H4 (cell line): ENCODE measurements around the gene CCNL1. TPM values are rescaled to one million over a fixed set of nuclear protein-coding genes. Genes with fewer than 3 reads are reported as not detected.
"Not testable (repeated sequence)": the region's sequence is repeated elsewhere in the genome, so short reads cannot be mapped to it uniquely, and the experiment has no call there.

Experiments
- DNase-seq: peaks from one replicate; pipeline ENCODE4 v3.0.0-alpha.2; 2015; ENCODE audit warnings: low spot score
- total RNA-seq: library from RNA; depleted of rRNA; stranded (reverse); fragments of >200 nt; shearing (Covaris generic); gene quantifications from 2 replicates; pipeline ENCODE4 v1.2.3, GENCODE V29; 2014

CCNL1 gene
- total RNA-seq, 1 experiment from 2014 or later = 30.6 TPM

GRCh38 chr3:157103860-157104259 lies 56.1 kb downstream of the CCNL1 start:
- DNase-seq = no peak

- DNase-seq = no peak
Observed at GRCh38 chr3:157103280-157103679, 56.7 kb downstream of the CCNL1 start.

DNA sequence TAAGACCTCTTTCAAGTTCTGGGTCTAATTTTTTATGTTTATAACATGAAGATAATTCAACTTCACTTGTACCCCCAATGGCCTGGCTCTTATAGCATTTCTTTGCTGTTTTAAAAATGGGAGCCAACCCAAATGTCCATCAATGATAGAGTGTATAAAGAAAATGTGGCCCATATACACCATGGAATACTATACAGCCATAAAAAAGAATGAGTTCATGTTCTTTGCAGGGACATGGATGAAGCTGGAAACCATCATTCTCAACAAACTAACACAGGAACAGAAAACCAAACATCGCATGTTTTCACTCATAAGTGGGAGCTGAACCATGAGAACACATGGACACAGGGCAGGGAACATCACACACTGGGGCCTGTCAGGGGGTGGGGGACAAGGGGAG lies 57.4 kb downstream of the CCNL1 start:
- DNase-seq = not testable (repeated sequence)

DNA sequence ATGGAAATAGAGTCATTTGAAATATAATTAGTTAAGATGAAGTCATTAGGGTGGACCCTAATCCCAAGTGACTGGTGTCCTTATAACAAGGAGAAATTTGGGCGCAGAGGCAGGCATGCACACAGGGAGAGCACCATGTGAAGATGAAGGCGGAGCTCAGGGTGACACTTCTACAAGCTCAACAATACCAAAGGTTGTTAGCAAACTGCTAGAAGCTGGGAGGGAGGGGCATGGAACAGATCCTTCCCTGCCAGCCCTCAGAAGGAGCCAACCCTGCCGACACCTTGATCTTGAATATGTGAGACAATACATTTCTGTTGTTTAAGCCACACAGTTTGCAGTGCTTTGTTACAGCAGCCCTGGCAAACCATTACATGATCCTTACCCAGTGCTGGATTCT lies 57.8 kb downstream of the CCNL1 start:
- no peak for DNase-seq

GRCh38 chr3:157101486-157101885 lies 58.5 kb downstream of the CCNL1 start:
- DNase-seq = no peak

DNA sequence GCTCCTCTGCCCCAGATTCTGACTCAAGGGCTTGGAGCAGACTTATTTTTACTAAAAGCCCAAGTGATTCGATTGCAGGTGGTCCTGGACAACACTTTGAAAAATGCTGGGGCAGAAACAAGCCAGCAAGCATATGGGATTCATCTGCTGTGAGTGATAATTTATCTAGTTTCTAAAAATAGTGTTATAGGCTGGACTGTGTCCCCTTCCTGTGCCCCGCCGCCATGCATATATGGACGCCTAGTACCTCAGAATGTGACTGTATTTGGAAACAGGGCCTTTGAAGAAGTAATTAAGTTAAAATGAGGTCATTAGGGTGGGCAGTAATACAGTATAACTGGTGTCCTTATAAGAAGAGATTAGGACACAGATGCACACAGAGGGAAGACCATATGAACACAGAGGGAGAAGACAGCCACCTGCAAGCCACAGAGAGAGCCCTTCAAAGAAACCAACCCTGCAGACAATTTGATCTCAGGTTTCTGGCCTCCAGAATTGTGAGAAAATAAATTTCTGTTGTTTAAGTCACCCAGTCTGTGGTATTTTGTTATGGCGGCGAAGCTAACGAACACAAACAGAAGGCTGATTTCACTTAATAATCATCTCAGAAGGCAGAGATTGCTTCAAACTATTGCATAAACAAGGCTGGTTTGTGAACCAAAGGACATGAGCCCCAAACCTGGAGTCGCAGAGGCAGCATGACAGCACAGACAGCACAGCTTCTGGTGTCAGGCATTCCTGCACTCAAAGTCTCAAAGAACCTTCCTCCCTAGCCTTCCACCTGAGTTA lies 59.1 kb downstream of the CCNL1 start:
- DNase-seq = no peak

DNA sequence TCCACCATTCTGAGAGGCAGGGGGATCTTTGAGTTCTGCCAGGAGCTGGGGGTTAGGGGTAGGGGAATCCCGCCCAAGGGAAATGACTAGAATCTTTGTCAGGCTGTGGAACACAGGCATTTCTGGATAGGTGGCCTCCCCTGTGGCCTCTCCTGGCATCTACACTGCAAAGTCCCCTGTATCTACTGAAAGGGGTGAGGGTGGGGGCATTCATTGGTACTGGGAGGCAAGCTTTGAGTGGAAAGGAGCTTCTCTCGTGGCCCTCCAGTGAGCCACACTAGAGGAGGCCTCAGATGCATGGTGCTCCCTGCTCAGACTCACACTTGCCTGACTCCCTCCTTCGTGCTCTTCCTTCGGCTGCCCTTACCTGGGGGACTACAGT lies 59.9 kb downstream of the CCNL1 start:
- DNase-seq = no peak

GRCh38 chr3:157099326-157100095 lies 60.4 kb downstream of the CCNL1 start:
- no peak for DNase-seq

GRCh38 chr3:157098823-157099185 lies 61.1 kb downstream of the CCNL1 start:
- no peak for DNase-seq

- no peak for DNase-seq
Observed at GRCh38 chr3:157098121-157098822, 61.7 kb downstream of the CCNL1 start.
